IMR-90 (cell line): Measurements from ENCODE around the gene GAS6. TPM values are rescaled to one million over a fixed set of nuclear protein-coding genes. Genes with fewer than 3 reads are reported as not detected.

ENCODE experiments used
- ATAC-seq: fragments of 200-7000 bp; cut with Tn5 transposase; 2 replicates; pipeline ENCODE4 v1.9.1; 2020; ENCODE audit warnings: low read depth, mild to moderate bottlenecking, moderate library complexity
- BruUV-seq: library from RNA; stranded (reverse); fragments of 400-500 nt; replicated peaks from 2 replicates; lab custom pipeline; 2021; lab: Mats Ljungman, UMichigan
- CTCF ChIA-PET: fragments of 300-600 bp; formaldehyde crosslinking; extraction: SDS; loops from one replicate; lab custom pipeline; 2021; ENCODE audit warnings: antibody characterized with exemption; lab: Yijun Ruan, JAX
- POLR2A ChIA-PET: fragments of 300-600 bp; sonication (Branson Sonifier 250); formaldehyde crosslinking; loops from one replicate; lab custom pipeline; 2022; ENCODE audit warnings: antibody characterized with exemption; ENCODE audit not compliant: unreplicated experiment; lab: Charles Lee
- DNase-seq: peaks from one replicate; pipeline ENCODE4 v3.0.0; 2013
- H2AFZ ChIP-seq: replicated peaks from 2 replicates; pipeline ENCODE3; 2013; ENCODE audit warnings: low read length, mild to moderate bottlenecking; ENCODE audit not compliant: poor library complexity
- H2AK5ac ChIP-seq: 2 replicates; pipeline ENCODE4 v1.6.1; 2013; ENCODE audit warnings: low read depth, low read length, inconsistent platforms
- H2AK9ac ChIP-seq: replicated peaks from 2 replicates; pipeline ENCODE3; 2013; ENCODE audit warnings: mild to moderate bottlenecking, low read depth, low read length, moderate library complexity; ENCODE audit not compliant: poor library complexity
- H2BK120ac ChIP-seq: 2 replicates; pipeline ENCODE4 v1.6.1; 2013; ENCODE audit warnings: low read depth, low read length, inconsistent platforms
- H2BK15ac ChIP-seq: 3 replicates; pipeline ENCODE4 v1.6.1; 2013; ENCODE audit warnings: low read depth, low read length, inconsistent platforms
- H2BK20ac ChIP-seq: 2 replicates; pipeline ENCODE4 v1.6.1; 2013; ENCODE audit warnings: low read depth, mild to moderate bottlenecking, inconsistent platforms, low read length, moderate library complexity
- H2BK5ac ChIP-seq: 2 replicates; pipeline ENCODE4 v1.6.1; 2013; ENCODE audit warnings: mild to moderate bottlenecking, low read depth, low read length, inconsistent platforms; ENCODE audit not compliant: poor library complexity, severe bottlenecking
- H3K14ac ChIP-seq: replicated peaks from 2 replicates; pipeline ENCODE4 v1.6.1; 2013; ENCODE audit warnings: low read depth, low read length, inconsistent platforms
- H3K18ac ChIP-seq: 2 replicates; pipeline ENCODE4 v1.6.1; 2013; ENCODE audit warnings: low read depth, low read length, control low read depth
- H3K23ac ChIP-seq: 2 replicates; pipeline ENCODE4 v1.6.1; 2013; ENCODE audit warnings: low read depth, low read length, inconsistent platforms
- H3K27ac ChIP-seq: 2 replicates; pipeline ENCODE4 v1.5.1; 2013; ENCODE audit warnings: mild to moderate bottlenecking, control low read depth, low read length; ENCODE audit not compliant: insufficient read depth
- H3K27me3 ChIP-seq: 2 replicates; pipeline ENCODE4 v1.6.1; 2013; ENCODE audit warnings: low read length; ENCODE audit not compliant: control insufficient read depth, insufficient read depth
- H3K36me3 ChIP-seq: 2 replicates; pipeline ENCODE4 v1.6.1; 2013; ENCODE audit warnings: low read length, mixed read lengths; ENCODE audit not compliant: control insufficient read depth, insufficient read depth
- H3K4ac ChIP-seq: 2 replicates; pipeline ENCODE4 v1.6.1; 2013; ENCODE audit warnings: low read depth, low read length, inconsistent platforms
- H3K4me1 ChIP-seq: 2 replicates; pipeline ENCODE4 v1.6.1; 2013; ENCODE audit warnings: low read length, mixed read lengths; ENCODE audit not compliant: control insufficient read depth, insufficient read depth
- H3K4me2 ChIP-seq: 2 replicates; pipeline ENCODE4 v1.6.1; 2013; ENCODE audit warnings: low read depth, mild to moderate bottlenecking, control low read depth, low read length, moderate library complexity
- H3K4me3 ChIP-seq: 2 replicates; pipeline ENCODE4 v1.5.1; 2013; ENCODE audit warnings: low read depth, mild to moderate bottlenecking, control low read depth, low read length, moderate library complexity; ENCODE audit not compliant: insufficient read depth
- H3K56ac ChIP-seq: 2 replicates; pipeline ENCODE4 v1.6.1; 2013; ENCODE audit warnings: low read length, inconsistent platforms; ENCODE audit not compliant: insufficient read depth; ENCODE audit errors: extremely low read depth
- H3K79me1 ChIP-seq, 2 experiments: 2 replicates each; pipeline ENCODE4 v1.6.1; 2013; ENCODE audit warnings: low read length in 2 of 2, inconsistent platforms in 1 of 2, low read depth in 1 of 2
- H3K9ac ChIP-seq: 2 replicates; pipeline ENCODE4 v1.6.1; 2013; ENCODE audit warnings: low read depth, low read length, control low read depth
- H3K9me1 ChIP-seq: 2 replicates; pipeline ENCODE4 v1.6.1; 2013; ENCODE audit warnings: low read length, inconsistent platforms; ENCODE audit not compliant: insufficient read depth
- H3K9me3 ChIP-seq: 2 replicates; pipeline ENCODE4 v1.6.1; 2013; ENCODE audit warnings: low read length; ENCODE audit not compliant: control insufficient read depth, insufficient read depth
- H4K20me1 ChIP-seq: 2 replicates; pipeline ENCODE4 v1.6.1; 2013; ENCODE audit warnings: low read length, inconsistent platforms; ENCODE audit not compliant: insufficient read depth
- H4K5ac ChIP-seq: 2 replicates; pipeline ENCODE4 v1.6.1; 2013; ENCODE audit warnings: mild to moderate bottlenecking, low read depth, low read length, control low read depth
- H4K8ac ChIP-seq, 2 experiments: 2 replicates each; pipeline ENCODE4 v1.6.1; 2013; ENCODE audit warnings: low read depth in 2 of 2, low read length in 2 of 2, control low read depth in 1 of 2, inconsistent platforms in 1 of 2
- H4K91ac ChIP-seq: 2 replicates; pipeline ENCODE4 v1.6.1; 2013; ENCODE audit warnings: low read depth, low read length, inconsistent platforms; ENCODE audit not compliant: insufficient read depth
- BHLHE40 ChIP-seq: fragments of 150-350 bp; IDR thresholded peaks from 2 replicates; pipeline ENCODE4 v1.6.1; 2016; ENCODE audit warnings: mild to moderate bottlenecking, low read depth, low read length
- CEBPB ChIP-seq: IDR thresholded peaks from 2 replicates; pipeline ENCODE4 v1.6.1; 2012; ENCODE audit warnings: low read depth, low read length, improper control_type of control experiment
- CHD1 ChIP-seq: IDR thresholded peaks from 2 replicates; pipeline ENCODE4 v1.6.1; 2012; ENCODE audit warnings: low read depth, low read length, improper control_type of control experiment
- FOS ChIP-seq: fragments of 150-350 bp; IDR thresholded peaks from 2 replicates; pipeline ENCODE4 v1.6.1; 2016; ENCODE audit warnings: low read depth, low read length
- MAFK ChIP-seq: IDR thresholded peaks from 2 replicates; pipeline ENCODE4 v1.6.1; 2012; ENCODE audit warnings: low read depth, low read length, improper control_type of control experiment
- MAZ ChIP-seq: IDR thresholded peaks from 2 replicates; pipeline ENCODE4 v1.6.1; 2012; ENCODE audit warnings: low read depth, mild to moderate bottlenecking, low read length, improper control_type of control experiment, moderate library complexity, borderline replicate concordance
- MXI1 ChIP-seq: IDR thresholded peaks from 2 replicates; pipeline ENCODE4 v1.6.1; 2012; ENCODE audit warnings: low read depth, mild to moderate bottlenecking, low read length, moderate library complexity, borderline replicate concordance
- NFE2L2 ChIP-seq: fragments of 150-350 bp; IDR thresholded peaks from 2 replicates; pipeline ENCODE4 v1.6.1; 2016; ENCODE audit warnings: low read depth, mild to moderate bottlenecking, low read length
- POLR2A ChIP-seq: IDR thresholded peaks from 2 replicates; pipeline ENCODE4 v1.6.1; 2012; ENCODE audit warnings: mild to moderate bottlenecking, low read depth, low read length
- RAD21 ChIP-seq: IDR thresholded peaks from 2 replicates; pipeline ENCODE4 v1.6.1; 2012; ENCODE audit warnings: low read length, improper control_type of control experiment
- RCOR1 ChIP-seq: IDR thresholded peaks from 2 replicates; pipeline ENCODE4 v1.6.1; 2012; ENCODE audit warnings: mild to moderate bottlenecking, low read length, improper control_type of control experiment; ENCODE audit not compliant: insufficient replicate concordance
- RFX5 ChIP-seq: IDR thresholded peaks from 2 replicates; pipeline ENCODE4 v1.8.0; 2012; ENCODE audit warnings: low read depth, mild to moderate bottlenecking, low read length, moderate library complexity
- SMC3 ChIP-seq: fragments of 150-350 bp; IDR thresholded peaks from 2 replicates; pipeline ENCODE4 v1.6.1; 2016; ENCODE audit warnings: low read depth, mild to moderate bottlenecking, antibody characterized with exemption, low read length, moderate library complexity
- whole genome bisulfite sequencing, 2 experiments: methylation state at CpG; one replicate each; pipeline versions ENCODE4 v1.1.5 to v1.1.7; 2013; ENCODE audit warnings: missing lambda C conversion rate in 2 of 2; ENCODE audit not compliant: insufficient read length in 1 of 2; ENCODE audit errors: extremely low coverage in 2 of 2; 5-methylcytosine and 5-hydroxymethylcytosine counted together
- dilution Hi-C: fragments of 300-500 bp; cut with HindIII; formaldehyde crosslinking; loops from one replicate; pipeline ENCODE4 v1.14.3; 2018; ENCODE audit warnings: low sequenced_read_pairs; ENCODE audit not compliant: unreplicated experiment
- in situ Hi-C: fragments of 300-500 bp; cut with MboI; formaldehyde crosslinking; loops from 3 replicates; pipeline ENCODE4 v1.14.3; 2019; ENCODE audit warnings: low sequenced_read_pairs, inconsistent platforms, mixed read lengths
- intact Hi-C: fragments of 100-400 bp; cut with micrococcal nuclease; formaldehyde crosslinking; loops from 2 replicates; pipeline ENCODE4 v1.10.0; 2022
- polyA plus RNA-seq, 3 experiments: library from polyadenylated mRNA; depleted of rRNA; stranded (reverse); fragments of >200 nt; gene quantifications; 2 replicates each; pipeline ENCODE4 v1.2.3, GENCODE V29; 2012; ENCODE audit warnings: low replicate concordance in 1 of 3
- total RNA-seq: library from RNA; depleted of rRNA; stranded (reverse); fragments of >200 nt; gene quantifications from 2 replicates; pipeline ENCODE4 v1.2.3, GENCODE V29; 2012
- TF ChIP-seq, protein P1 (sequence below): fragments of 150-350 bp; IDR thresholded peaks from 2 replicates; pipeline ENCODE4 v1.6.1; 2017; ENCODE audit warnings: mild to moderate bottlenecking, antibody characterized with exemption, low read length, low read depth
- TF ChIP-seq, protein P2 (sequence below): conservative IDR thresholded peaks from 2 replicates; pipeline ENCODE4 v1.5.1; 2012; ENCODE audit warnings: mild to moderate bottlenecking, low read depth, low read length, improper control_type of control experiment
- TF ChIP-seq, protein P3 (sequence below): fragments of 150-350 bp; IDR thresholded peaks from 2 replicates; pipeline ENCODE4 v1.6.1; 2016; ENCODE audit warnings: low read depth, mild to moderate bottlenecking, low read length, moderate library complexity, borderline replicate concordance

Gene GAS6
- total and polyA plus RNA-seq, 2 of the 4 experiments (the other 2 are of a cell fraction) = 220 to 823 TPM

DNA sequence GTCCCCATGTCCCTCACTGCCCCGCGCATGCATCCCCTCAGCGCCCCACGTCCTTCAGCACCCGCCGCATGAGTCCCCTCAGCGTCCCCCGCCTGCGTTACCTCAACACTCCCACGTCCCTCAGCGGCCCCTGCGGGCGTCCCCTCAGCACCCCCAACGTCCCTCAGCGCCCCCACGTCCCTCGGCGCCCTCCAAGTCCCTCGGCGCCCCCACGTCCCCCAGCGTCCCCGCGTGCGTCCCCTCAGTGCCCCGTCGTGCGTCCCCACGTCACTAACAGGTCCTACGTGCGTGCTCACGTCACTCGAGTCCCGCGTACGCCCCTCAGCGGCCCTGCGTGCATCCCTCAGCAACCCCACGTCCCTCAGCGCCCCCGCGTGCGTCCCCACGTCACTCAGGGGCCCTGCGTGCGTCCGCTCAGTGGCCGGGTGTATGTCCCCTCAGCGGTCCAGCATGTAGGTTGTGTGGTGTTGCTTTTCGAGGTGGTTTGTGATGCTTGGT, 19.5 kb upstream of the GAS6 start:
- H2AK9ac ChIP-seq = no peak overlapping the region
- peak overlapping the region; percentile 13; the same call in 1 of the 2 replicates for H2BK120ac ChIP-seq
- no peaks in the 10 kb centered on the region for H3K27me3 ChIP-seq
- in situ Hi-C loops (no loop called here), intact Hi-C loops (no loop called here), dilution Hi-C loops (no loop called here)
- H2AK5ac ChIP-seq = peak overlapping the region; percentile 20; the same call in 1 of the 2 replicates
- no peak overlapping the region for H3K18ac ChIP-seq
- H3K27ac ChIP-seq = no peak overlapping the region
- DNase-seq = no peak
- POLR2A ChIA-PET = no interaction called here
- H4K91ac ChIP-seq = no peak overlapping the region
- H3K14ac ChIP-seq = no peak overlapping the region
- no peak overlapping the region for H3K4me2 ChIP-seq
- H4K20me1 ChIP-seq = no peaks in the 10 kb centered on the region
- no peak overlapping the region for H2BK15ac ChIP-seq
- H3K9me3 ChIP-seq = no peaks in the 10 kb centered on the region
- H2AFZ ChIP-seq = no peak overlapping the region
- TF ChIP-seq SMC3 (no peak), RFX5 (no peak), MAFK (no peak), POLR2A (no peak), CHD1 (no peak), BHLHE40 (no peak), CEBPB (no peak), RCOR1 (no peak), NFE2L2 (no peak), RAD21 (no peak), FOS (no peak), MXI1 (no peak), MAZ (no peak)
- TF ChIP-seq, protein P1, sequence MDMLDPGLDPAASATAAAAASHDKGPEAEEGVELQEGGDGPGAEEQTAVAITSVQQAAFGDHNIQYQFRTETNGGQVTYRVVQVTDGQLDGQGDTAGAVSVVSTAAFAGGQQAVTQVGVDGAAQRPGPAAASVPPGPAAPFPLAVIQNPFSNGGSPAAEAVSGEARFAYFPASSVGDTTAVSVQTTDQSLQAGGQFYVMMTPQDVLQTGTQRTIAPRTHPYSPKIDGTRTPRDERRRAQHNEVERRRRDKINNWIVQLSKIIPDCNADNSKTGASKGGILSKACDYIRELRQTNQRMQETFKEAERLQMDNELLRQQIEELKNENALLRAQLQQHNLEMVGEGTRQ = no peak
- TF ChIP-seq, protein P2, sequence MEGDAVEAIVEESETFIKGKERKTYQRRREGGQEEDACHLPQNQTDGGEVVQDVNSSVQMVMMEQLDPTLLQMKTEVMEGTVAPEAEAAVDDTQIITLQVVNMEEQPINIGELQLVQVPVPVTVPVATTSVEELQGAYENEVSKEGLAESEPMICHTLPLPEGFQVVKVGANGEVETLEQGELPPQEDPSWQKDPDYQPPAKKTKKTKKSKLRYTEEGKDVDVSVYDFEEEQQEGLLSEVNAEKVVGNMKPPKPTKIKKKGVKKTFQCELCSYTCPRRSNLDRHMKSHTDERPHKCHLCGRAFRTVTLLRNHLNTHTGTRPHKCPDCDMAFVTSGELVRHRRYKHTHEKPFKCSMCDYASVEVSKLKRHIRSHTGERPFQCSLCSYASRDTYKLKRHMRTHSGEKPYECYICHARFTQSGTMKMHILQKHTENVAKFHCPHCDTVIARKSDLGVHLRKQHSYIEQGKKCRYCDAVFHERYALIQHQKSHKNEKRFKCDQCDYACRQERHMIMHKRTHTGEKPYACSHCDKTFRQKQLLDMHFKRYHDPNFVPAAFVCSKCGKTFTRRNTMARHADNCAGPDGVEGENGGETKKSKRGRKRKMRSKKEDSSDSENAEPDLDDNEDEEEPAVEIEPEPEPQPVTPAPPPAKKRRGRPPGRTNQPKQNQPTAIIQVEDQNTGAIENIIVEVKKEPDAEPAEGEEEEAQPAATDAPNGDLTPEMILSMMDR = no peak
- TF ChIP-seq, protein P3, sequence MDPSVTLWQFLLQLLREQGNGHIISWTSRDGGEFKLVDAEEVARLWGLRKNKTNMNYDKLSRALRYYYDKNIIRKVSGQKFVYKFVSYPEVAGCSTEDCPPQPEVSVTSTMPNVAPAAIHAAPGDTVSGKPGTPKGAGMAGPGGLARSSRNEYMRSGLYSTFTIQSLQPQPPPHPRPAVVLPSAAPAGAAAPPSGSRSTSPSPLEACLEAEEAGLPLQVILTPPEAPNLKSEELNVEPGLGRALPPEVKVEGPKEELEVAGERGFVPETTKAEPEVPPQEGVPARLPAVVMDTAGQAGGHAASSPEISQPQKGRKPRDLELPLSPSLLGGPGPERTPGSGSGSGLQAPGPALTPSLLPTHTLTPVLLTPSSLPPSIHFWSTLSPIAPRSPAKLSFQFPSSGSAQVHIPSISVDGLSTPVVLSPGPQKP = no peak
- H2BK20ac ChIP-seq = no peak overlapping the region
- H3K56ac ChIP-seq = no peak overlapping the region
- H3K9me1 ChIP-seq = peaks cover 3% of the 10 kb centered on the region; the same call in 1 of the 2 replicates
- WGBS, 2 experiments = 91% methylated on average over 7 of the region's 50 CpGs; no CpG with 5 or more reads in 1 of the 2 experiments
- BruUV-seq = no TSS peak
- H3K4ac ChIP-seq = no peak overlapping the region
- no peak overlapping the region for H3K9ac ChIP-seq
- no peak overlapping the region for H3K4me3 ChIP-seq
- H3K4me1 ChIP-seq = peaks cover 20% of the 10 kb centered on the region
- ATAC-seq = no peak
- no peak overlapping the region for H2BK5ac ChIP-seq
- H3K36me3 ChIP-seq = no peaks in the 10 kb centered on the region
- H4K8ac ChIP-seq = no peak overlapping the region
- CTCF ChIA-PET = no interaction called here
- no peaks in the 10 kb centered on the region for H3K79me1 ChIP-seq
- H3K23ac ChIP-seq = no peak overlapping the region
- no peak overlapping the region for H4K5ac ChIP-seq
